Kidney (tissue), 14 donors: ENCODE measurements around the gene MAPK6. TPM values are rescaled to one million over a fixed set of nuclear protein-coding genes. Genes with fewer than 3 reads are reported as not detected.
"Not testable (repeated sequence)": the region's sequence is repeated elsewhere in the genome, so short reads cannot be mapped to it uniquely, and the experiment has no call there.

Source experiments
- DNase-seq, 5 donors: peaks; one replicate each; pipeline ENCODE4 v3.0.0-alpha.2; 2013 to 2020
- FAIRE-seq: peaks from 2 replicates; lab custom pipeline; 2012; peaks lifted over from hg19 to GRCh38; lab: Jason Lieb, UNC
- H3K27ac ChIP-seq, 2 donors: one replicate each; pipeline ENCODE4 v1.7.0; 2013; ENCODE audit warnings: low read depth in 2 of 2, low read length in 2 of 2, inconsistent platforms in 1 of 2
- H3K27me3 ChIP-seq: one replicate; pipeline ENCODE4 v1.7.1; 2013; ENCODE audit warnings: low read length, inconsistent platforms; ENCODE audit not compliant: control insufficient read depth, insufficient read depth
- H3K36me3 ChIP-seq, 3 donors: one replicate each; pipeline versions ENCODE4 v1.7.0 to v1.7.1; 2013; ENCODE audit warnings: low read length in 3 of 3, control low read depth in 1 of 3, inconsistent platforms in 1 of 3; ENCODE audit not compliant: insufficient read depth in 3 of 3, control insufficient read depth in 2 of 3
- H3K4me1 ChIP-seq, 3 donors: one replicate each; pipeline versions ENCODE4 v1.7.0 to v1.7.1; 2013; ENCODE audit warnings: low read length in 3 of 3, inconsistent platforms in 1 of 3, low read depth in 1 of 3; ENCODE audit not compliant: control insufficient read depth in 2 of 3, insufficient read depth in 2 of 3
- H3K4me3 ChIP-seq, 3 donors: one replicate each; pipeline versions ENCODE4 v1.7.0 to v1.8.1; 2013; ENCODE audit warnings: low read length in 3 of 3, control low read depth in 1 of 3, inconsistent platforms in 1 of 3
- H3K9ac ChIP-seq, 3 donors: one replicate each; pipeline versions ENCODE4 v1.7.0 to v1.7.1; 2013; ENCODE audit warnings: low read length in 3 of 3, control low read depth in 1 of 3, inconsistent platforms in 1 of 3
- H3K9me3 ChIP-seq, 3 donors: one replicate each; pipeline versions ENCODE4 v1.7.0 to v1.7.1; 2013; ENCODE audit warnings: low read length in 3 of 3, control low read depth in 1 of 3, inconsistent platforms in 1 of 3; ENCODE audit not compliant: control insufficient read depth in 2 of 3, insufficient read depth in 1 of 3
- intact Hi-C: fragments of 100-400 bp; cut with DNase I; formaldehyde crosslinking; loops from one replicate; pipeline ENCODE4 v1.11.1; 2022
- polyA plus RNA-seq: library from polyadenylated mRNA; stranded (reverse); fragments of 350-450 nt; fragmentation: Illumina TruSeq; extraction: RNeasy Lipid Tissue Mini Kit (QIAGEN cat#74804); gene quantifications from one replicate; pipeline ENCODE4 v1.2.3, GENCODE V29; 2014; ENCODE audit warnings: low read depth, low replicate concordance; ENCODE audit not compliant: insufficient read depth
- total RNA-seq: library from RNA; stranded (reverse); fragmentation: NEBNext Ultra II Directional; extraction: Animal tissue kit (Norgen Biotek cat#: 25700); gene quantifications from one replicate; pipeline ENCODE4 v1.2.1, GENCODE V29; 2021
- TF ChIP-seq, protein P1 (sequence below): IDR thresholded peaks from 3 replicates; pipeline ENCODE4 v1.5.1; 2012; ENCODE audit warnings: mild to moderate bottlenecking, moderate library complexity, borderline replicate concordance; ENCODE audit not compliant: insufficient read depth; ENCODE audit errors: extremely low read depth
- donor health status: control.
- donor health status: control.
- donor health status: control.
- donor health status: control.
- donor health status: control.
- donor health status: DM: yes; HTN: yes; CAD: no.
- donor health status: Normal renal cell carcinoma (clear cell type).

MAPK6 gene
- total and polyA plus RNA-seq, 2 donors from 2014 or later = 6.5 to 22.9 TPM

DNA sequence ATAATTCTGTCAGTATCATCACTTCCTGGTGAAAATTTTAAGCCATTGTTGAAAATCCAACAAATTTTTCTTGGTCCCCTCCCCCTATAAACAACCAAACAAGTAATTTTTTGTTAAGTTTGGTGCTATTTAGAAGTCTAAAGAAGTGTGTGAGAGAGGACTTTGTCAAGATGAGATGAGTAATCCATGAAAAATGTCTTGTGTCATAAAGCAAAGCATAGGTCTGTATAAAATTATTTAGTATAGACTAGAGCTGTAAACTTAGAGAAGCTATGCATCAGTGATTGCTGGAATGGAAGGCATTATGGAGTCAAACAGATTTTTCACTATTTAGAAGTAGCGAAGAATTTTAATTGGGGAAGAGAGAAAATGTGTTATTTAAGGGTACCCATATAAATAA lies 31.4 kb downstream of the MAPK6 start:
- no peaks in the 10 kb centered on the region for H3K9me3 ChIP-seq
- intact Hi-C loops = no loop called here
- DNase-seq = no peak
- TF ChIP-seq, protein P1, sequence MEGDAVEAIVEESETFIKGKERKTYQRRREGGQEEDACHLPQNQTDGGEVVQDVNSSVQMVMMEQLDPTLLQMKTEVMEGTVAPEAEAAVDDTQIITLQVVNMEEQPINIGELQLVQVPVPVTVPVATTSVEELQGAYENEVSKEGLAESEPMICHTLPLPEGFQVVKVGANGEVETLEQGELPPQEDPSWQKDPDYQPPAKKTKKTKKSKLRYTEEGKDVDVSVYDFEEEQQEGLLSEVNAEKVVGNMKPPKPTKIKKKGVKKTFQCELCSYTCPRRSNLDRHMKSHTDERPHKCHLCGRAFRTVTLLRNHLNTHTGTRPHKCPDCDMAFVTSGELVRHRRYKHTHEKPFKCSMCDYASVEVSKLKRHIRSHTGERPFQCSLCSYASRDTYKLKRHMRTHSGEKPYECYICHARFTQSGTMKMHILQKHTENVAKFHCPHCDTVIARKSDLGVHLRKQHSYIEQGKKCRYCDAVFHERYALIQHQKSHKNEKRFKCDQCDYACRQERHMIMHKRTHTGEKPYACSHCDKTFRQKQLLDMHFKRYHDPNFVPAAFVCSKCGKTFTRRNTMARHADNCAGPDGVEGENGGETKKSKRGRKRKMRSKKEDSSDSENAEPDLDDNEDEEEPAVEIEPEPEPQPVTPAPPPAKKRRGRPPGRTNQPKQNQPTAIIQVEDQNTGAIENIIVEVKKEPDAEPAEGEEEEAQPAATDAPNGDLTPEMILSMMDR = no peak
- no peak for FAIRE-seq
- no peak overlapping the region for H3K9ac ChIP-seq
- no peak overlapping the region for H3K27ac ChIP-seq
- peaks cover 2 to 17% (median 9%) of the 10 kb centered on the region in 3 donors for H3K36me3 ChIP-seq
- no peaks in the 10 kb centered on the region for H3K4me1 ChIP-seq
- no peak overlapping the region for H3K4me3 ChIP-seq
- H3K27me3 ChIP-seq = no peaks in the 10 kb centered on the region

DNA sequence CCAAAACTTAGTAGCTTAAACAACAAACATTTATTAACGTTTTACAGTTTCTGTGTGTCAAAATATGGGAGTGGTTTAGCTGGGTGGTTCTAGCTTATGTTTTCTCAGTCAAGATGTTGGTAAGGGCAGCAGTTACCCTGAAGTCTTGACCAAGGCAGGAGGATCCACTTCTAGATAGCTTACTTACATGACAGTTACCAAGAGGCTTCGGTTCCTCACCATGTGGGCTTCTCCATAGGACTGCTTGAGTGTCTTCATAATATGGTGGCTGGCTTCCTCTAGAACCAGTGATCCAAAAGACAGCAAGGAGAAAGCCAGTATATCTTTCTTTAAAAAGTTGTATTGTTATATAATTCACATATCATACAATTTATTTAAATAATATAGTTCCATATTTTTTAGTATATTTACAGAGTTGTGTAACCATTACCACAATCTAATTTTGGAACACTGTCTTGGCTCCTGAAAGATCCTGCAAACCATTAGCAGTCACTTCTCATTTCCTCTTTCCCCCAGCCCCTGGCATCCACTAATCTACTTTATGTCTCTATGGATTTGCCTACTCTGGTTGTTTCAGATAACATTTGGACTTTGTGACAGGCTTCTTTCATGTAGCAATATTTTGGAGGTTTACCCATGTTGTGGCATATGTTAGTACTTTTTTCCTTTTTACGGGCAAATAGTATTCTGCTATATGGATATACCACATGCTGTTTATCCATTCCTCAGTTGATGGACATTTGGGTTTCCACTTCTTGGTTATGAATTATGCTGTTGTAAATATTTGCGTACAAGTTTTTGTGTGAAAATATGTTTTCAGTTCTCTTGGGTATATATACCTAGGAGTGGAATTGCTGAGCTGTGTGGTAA lies 33.3 kb downstream of the MAPK6 start:
- DNase-seq = no peak
- intact Hi-C loops = no loop called here
- Histone ChIP-seq H3K4me3 (no peak overlapping the region), H3K9ac (no peak overlapping the region), H3K36me3 (peaks cover 6 to 16% (median 11%) of the 10 kb centered on the region in 3 donors), H3K4me1 (no peaks in the 10 kb centered on the region), H3K27ac (no peak overlapping the region), H3K27me3 (no peaks in the 10 kb centered on the region), H3K9me3 (no peaks in the 10 kb centered on the region)
- no peak for FAIRE-seq
- TF ChIP-seq, protein P1 = no peak

DNA sequence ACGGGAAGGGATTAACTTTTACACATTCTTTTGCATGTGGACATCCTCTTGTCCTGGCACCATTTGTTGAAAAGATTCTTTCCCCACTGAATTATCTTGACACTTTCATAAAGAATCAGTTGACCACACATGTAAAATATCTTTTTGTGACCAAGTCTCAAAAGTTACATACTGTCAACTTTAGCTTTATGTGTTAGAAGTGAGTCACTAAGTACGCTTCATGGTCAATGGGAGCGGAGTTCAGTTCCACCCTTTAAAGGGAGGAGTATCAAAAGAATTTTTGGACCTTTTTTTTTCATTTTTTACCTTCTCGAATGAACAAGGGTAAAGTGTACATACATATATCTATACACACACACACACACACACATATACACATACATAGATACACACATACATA lies 35.4 kb downstream of the MAPK6 start:
- FAIRE-seq (no peak), DNase-seq (no peak)
- Histone ChIP-seq H3K9me3 (no peaks in the 10 kb centered on the region), H3K36me3 (peaks cover 8 to 30% (median 17%) of the 10 kb centered on the region in 3 donors), H3K27me3 (no peaks in the 10 kb centered on the region), H3K4me3 (no peak overlapping the region), H3K4me1 (no peaks in the 10 kb centered on the region), H3K9ac (no peak overlapping the region), H3K27ac (no peak overlapping the region)
- TF ChIP-seq, protein P1 = no peak
- intact Hi-C loops = no loop called here

DNA sequence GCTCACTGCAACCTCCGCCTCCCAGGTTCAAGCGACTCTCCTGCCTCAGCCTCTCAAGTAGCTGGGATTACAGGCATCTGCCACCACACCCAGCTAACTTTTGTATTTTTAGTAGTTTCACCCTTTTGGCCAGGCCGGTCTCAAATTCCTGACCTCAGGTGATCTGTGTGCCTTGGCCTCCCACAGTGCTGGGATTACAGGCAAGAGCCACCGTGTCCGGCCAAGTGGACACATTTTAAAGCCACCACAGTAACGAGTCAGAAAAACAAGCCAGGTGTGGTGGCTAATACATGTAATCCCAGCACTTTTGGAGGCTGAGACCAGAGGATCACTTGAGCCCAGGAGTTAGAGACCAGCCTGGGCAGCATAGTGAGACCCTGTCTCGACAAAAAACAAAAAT lies 35.8 kb downstream of the MAPK6 start:
- H3K4me1 ChIP-seq, FAIRE-seq, H3K27ac ChIP-seq, H3K9ac ChIP-seq, H3K4me3 ChIP-seq, H3K27me3 ChIP-seq, DNase-seq, intact Hi-C loops, H3K9me3 ChIP-seq: not testable (repeated sequence)
- H3K36me3 ChIP-seq = peaks cover 13 to 34% (median 18%) of the 10 kb centered on the region in 3 donors
